Metanephros (tissue), 2 donors: ENCODE results near the gene KIR2DL1. TPM values are rescaled to one million over a fixed set of nuclear protein-coding genes. Genes with fewer than 3 reads are reported as not detected.

Experiments
- small RNA-seq: library from RNA; depleted of rRNA; stranded (forward); fragments of <200 nt; gene quantifications from one replicate; pipeline ENCODE3, GENCODE V24; 2014; ENCODE audit warnings: low replicate concordance
- total RNA-seq: library from RNA; depleted of rRNA; stranded (reverse); fragments of >200 nt; gene quantifications from one replicate; pipeline ENCODE4 v1.2.3, GENCODE V29; 2014

The KIR2DL1 gene
- not detected for total RNA-seq

DNA sequence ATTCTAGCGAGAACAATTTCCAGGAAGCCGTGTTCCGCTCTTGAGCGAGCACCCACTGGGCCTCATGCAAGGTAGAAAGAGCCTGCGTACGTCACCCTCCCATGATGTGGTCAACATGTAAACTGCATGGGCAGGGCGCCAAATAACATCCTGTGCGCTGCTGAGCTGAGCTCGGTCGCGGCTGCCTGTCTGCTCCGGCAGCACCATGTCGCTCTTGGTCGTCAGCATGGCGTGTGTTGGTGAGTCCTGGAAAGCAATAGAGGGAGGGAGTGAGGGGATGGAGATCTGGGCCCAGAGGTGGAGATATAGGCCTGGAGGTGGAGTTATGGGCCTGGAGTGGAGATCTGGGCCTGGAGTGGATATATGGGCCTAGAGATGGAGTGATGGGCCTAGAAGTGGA, at the start of gene KIR2DL1:
Gene KIR2DL1 (plus strand): TSS at position 148 of the 400 bp plus-strand sequence. CDS start 58 bp downstream, at position 206.

DNA sequence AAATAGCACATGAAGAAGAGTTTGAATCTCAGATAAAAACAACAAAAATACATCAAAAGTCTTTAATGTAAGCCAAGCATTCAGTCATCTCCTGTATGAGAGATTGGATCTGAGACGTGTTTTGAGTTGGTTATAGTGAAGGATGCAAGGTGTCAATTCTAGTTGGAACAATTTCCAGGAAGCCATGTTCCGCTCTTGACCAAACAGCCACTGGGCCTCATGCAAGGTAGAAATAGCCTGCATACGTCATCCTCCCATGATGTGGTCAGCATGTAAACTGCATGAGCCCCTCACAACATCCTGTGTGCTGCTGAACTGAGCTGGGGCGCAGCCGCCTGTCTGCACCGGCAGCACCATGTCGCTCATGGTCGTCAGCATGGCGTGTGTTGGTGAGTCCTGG, 45.5 kb upstream of the KIR2DL1 start, which contains the start of gene KIR3DL3:
Gene KIR3DL3 (plus strand): TSS at position 301 of the 400 bp plus-strand sequence. CDS start 55 bp downstream, at position 356.

DNA sequence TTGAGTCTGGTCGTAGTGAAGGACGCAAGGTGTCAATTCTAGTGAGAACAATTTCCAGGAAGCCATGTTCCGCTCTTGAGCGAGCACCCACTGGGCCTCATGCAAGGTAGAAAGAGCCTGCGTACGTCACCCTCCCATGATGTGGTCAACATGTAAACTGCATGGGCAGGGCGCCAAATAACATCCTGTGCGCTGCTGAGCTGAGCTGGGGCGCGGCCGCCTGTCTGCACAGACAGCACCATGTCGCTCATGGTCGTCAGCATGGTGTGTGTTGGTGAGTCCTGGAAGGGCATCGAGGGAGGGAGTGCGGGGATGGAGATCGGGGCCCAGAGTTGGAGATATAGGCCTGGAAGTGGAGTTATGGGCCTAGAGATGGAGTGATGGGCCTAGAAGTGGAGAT, 31.3 kb upstream of the KIR2DL1 start, which contains the start of gene KIR2DL3:
Gene KIR2DL3 (plus strand): TSS at position 208 of the 400 bp plus-strand sequence. CDS start 33 bp downstream, at position 241.

DNA sequence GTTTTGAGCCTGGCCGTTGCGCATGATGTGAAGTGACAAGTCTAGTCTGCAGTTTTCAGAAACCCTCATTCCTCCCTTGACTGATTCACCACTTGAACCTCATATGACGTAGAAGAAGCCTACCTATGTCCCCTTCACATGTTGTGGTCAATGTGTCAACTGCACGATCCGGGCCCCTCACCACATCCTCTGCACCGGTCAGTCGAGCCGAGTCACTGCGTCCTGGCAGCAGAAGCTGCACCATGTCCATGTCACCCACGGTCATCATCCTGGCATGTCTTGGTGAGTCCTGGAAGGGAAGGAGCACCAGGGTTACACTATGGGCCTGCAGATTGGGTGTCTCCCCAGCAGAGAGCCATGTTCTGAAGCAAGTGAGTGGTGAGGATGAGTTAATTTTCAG, 33.8 kb downstream of the KIR2DL1 start, which contains the start of gene KIR2DL4:
Gene KIR2DL4 (plus strand): TSS at position 201 of the 400 bp plus-strand sequence. CDS start 42 bp downstream, at position 243.

DNA sequence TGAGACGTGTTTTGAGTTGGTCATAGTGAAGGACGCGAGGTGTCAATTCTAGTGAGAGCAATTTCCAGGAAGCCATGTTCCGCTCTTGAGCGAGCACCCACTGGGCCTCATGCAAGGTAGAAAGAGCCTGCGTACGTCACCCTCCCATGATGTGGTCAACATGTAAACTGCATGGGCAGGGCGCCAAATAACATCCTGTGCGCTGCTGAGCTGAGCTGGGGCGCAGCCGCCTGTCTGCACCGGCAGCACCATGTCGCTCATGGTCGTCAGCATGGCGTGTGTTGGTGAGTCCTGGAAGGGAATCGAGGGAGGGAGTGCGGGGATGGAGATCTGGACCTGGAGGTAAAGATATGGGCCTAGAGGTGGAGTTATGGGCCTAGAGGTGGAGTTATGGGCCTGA, 46.7 kb downstream of the KIR2DL1 start, which contains the start of gene KIR3DL1:
Gene KIR3DL1 (plus strand): TSS at position 218 of the 400 bp plus-strand sequence.

DNA sequence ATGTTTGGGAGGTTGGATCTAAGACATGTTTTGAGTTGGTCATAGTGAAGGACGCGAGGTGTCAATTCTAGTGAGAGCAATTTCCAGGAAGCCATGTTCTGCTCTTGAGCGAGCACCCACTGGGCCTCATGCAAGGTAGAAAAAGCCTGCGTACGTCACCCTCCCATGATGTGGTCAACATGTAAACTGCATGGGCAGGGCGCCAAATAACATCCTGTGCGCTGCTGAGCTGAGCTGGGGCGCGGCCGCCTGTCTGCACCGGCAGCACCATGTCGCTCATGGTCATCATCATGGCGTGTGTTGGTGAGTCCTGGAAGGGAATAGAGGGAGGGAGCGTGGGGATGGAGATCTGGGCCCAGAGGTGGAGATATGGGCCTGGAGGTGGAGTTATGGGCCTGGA, 62.9 kb downstream of the KIR2DL1 start, which contains the start of gene KIR2DS4:
Gene KIR2DS4 (plus strand): TSS at position 181 of the 400 bp plus-strand sequence.

Small RNA genes within 50 kb of the gene (small RNA-seq; reads per million reads assigned to genes)
- not detected for gene KIR3DP1

Other genes starting within 250 kb of the KIR2DL1 start
- gene LILRA2, start 196.0 kb upstream of the KIR2DL1 start, total RNA-seq: 1.1 TPM
- gene LILRA1, start 176.2 kb upstream of the KIR2DL1 start, total RNA-seq: 1.1 TPM
- 3.4 TPM for gene LILRB1, start 139.3 kb upstream of the KIR2DL1 start, total RNA-seq
- 2.9 TPM for gene LILRB4, start 106.8 kb upstream of the KIR2DL1 start, total RNA-seq
- gene KIR3DL3, start 45.4 kb upstream of the KIR2DL1 start, total RNA-seq: not detected
- not detected for gene KIR2DL3, start 31.3 kb upstream of the KIR2DL1 start, total RNA-seq
- gene KIR2DL4, start 33.8 kb downstream of the KIR2DL1 start, total RNA-seq: not detected
- not detected for gene KIR3DL1, start 46.7 kb downstream of the KIR2DL1 start, total RNA-seq
- gene KIR2DS4, start 62.9 kb downstream of the KIR2DL1 start, total RNA-seq: not detected
- not detected for gene KIR3DL2, start 80.7 kb downstream of the KIR2DL1 start, total RNA-seq
- gene FCAR, start 104.4 kb downstream of the KIR2DL1 start, total RNA-seq: 14.2 TPM
- gene NCR1, start 136.4 kb downstream of the KIR2DL1 start, total RNA-seq: 0.70 TPM
- 0.06 TPM for gene NLRP7, start 177.7 kb downstream of the KIR2DL1 start, total RNA-seq
- 13.8 TPM for gene NLRP2, start 196.6 kb downstream of the KIR2DL1 start, total RNA-seq